ENCODE measurements around the gene SDCCAG8.

The SDCCAG8 gene

GRCh38 chr1:243483952-243484351 is 228.1 kb downstream of the SDCCAG8 start:
- DNase-seq (ENCODE audit: low spot score) = no peak

- no peak for DNase-seq (ENCODE audit: low spot score)
Observed at GRCh38 chr1:243487036-243487648, 231.3 kb downstream of the SDCCAG8 start.

- DNase-seq (ENCODE audit: low spot score) = no peak
Observed at GRCh38 chr1:243487649-243488227, 231.9 kb downstream of the SDCCAG8 start.

- no peak for DNase-seq (ENCODE audit: low spot score)
Observed at GRCh38 chr1:243488459-243489157, 232.8 kb downstream of the SDCCAG8 start.

GRCh38 chr1:243489158-243489527 is 233.3 kb downstream of the SDCCAG8 start:
- no peak for DNase-seq (ENCODE audit: low spot score)

GRCh38 chr1:243489681-243490546 is 234.1 kb downstream of the SDCCAG8 start:
- DNase-seq (ENCODE audit: low spot score) = no peak

- no peak for DNase-seq (ENCODE audit: low spot score)
Observed at GRCh38 chr1:243490748-243491686, 235.2 kb downstream of the SDCCAG8 start.

- DNase-seq (ENCODE audit: low spot score) = no peak
Observed at GRCh38 chr1:243493156-243494129, 237.6 kb downstream of the SDCCAG8 start.

- DNase-seq (ENCODE audit: low spot score) = no peak
Observed at GRCh38 chr1:243494741-243495431, 239.0 kb downstream of the SDCCAG8 start.

GRCh38 chr1:243495442-243496186 is 239.8 kb downstream of the SDCCAG8 start:
- DNase-seq (ENCODE audit: low spot score) = no peak

- no peak for DNase-seq (ENCODE audit: low spot score)
Observed at GRCh38 chr1:243496187-243496646, 240.4 kb downstream of the SDCCAG8 start.

GRCh38 chr1:243496806-243497205 is 241.0 kb downstream of the SDCCAG8 start:
- no peak for DNase-seq (ENCODE audit: low spot score)

- no peak for DNase-seq (ENCODE audit: low spot score)
Observed at GRCh38 chr1:243497939-243498681, 242.3 kb downstream of the SDCCAG8 start.

GRCh38 chr1:243499248-243499647 is 243.4 kb downstream of the SDCCAG8 start:
- no peak for DNase-seq (ENCODE audit: low spot score)

- no peak for DNase-seq (ENCODE audit: low spot score)
Observed at GRCh38 chr1:243499711-243500110, 243.9 kb downstream of the SDCCAG8 start.

GRCh38 chr1:243500512-243500911 is 244.7 kb downstream of the SDCCAG8 start:
- DNase-seq (ENCODE audit: low spot score) = no peak

GRCh38 chr1:243501002-243501401 is 245.2 kb downstream of the SDCCAG8 start:
- DNase-seq (ENCODE audit: low spot score) = no peak

- DNase-seq (ENCODE audit: low spot score) = no peak
Observed at GRCh38 chr1:243503155-243503554, 247.3 kb downstream of the SDCCAG8 start.
